ENCODE results near the gene ZSCAN9. TPM values are rescaled to one million over a fixed set of nuclear protein-coding genes. Genes with fewer than 3 reads are reported as not detected.

The ZSCAN9 gene
- total and polyA plus RNA-seq, 2 of the 13 experiments (the other 11 are each of a cell fraction or from before 2014, with no cell fraction given), result 14.6 to 17.8 TPM

DNA sequence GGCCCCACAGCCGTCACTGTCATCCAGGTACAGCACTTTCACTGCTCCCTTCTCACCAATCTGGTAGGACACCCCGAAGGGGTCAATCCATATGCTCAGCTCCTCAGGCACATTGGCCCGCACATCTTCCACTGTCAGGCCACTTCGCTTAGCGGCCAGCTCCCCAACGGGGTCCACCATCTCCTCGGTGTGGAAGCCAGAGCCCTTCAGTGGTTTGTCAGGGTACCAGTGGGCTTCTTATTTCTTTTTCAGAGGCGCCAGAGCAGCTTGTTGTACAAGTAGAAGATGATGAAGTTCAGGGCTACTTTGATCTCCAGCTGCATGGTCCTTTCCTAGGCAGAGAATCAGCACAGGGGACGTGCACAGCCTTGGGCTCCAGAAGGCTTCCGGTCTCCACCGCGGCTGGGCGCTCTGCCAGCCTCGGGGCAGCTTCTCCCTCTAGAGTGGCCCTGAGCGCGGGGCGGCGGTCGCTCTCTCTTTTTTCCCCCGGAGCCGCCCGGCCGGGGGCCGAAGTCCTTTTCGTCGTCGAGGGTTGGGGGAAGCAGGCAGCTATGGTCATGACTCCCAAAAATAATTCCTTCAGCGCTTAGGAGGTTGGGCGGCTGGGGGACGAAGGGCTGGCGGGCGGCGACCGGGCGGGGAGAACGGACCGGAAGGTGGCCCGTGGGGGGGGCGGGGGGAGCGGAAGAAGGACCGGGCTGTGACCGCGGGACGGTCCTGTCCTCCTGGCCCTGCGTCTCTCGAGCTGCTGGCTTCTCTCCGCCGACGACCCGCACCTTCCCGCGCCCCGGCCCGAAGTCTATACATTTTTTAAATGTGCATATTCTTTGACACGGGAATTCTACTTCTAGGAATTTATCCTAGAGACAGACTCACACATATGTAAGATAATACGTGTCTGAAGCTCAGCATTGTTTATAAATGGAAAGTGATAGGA, 6.5 kb upstream of the ZSCAN9 start (continued):
- TF ChIP-seq, protein P1, sequence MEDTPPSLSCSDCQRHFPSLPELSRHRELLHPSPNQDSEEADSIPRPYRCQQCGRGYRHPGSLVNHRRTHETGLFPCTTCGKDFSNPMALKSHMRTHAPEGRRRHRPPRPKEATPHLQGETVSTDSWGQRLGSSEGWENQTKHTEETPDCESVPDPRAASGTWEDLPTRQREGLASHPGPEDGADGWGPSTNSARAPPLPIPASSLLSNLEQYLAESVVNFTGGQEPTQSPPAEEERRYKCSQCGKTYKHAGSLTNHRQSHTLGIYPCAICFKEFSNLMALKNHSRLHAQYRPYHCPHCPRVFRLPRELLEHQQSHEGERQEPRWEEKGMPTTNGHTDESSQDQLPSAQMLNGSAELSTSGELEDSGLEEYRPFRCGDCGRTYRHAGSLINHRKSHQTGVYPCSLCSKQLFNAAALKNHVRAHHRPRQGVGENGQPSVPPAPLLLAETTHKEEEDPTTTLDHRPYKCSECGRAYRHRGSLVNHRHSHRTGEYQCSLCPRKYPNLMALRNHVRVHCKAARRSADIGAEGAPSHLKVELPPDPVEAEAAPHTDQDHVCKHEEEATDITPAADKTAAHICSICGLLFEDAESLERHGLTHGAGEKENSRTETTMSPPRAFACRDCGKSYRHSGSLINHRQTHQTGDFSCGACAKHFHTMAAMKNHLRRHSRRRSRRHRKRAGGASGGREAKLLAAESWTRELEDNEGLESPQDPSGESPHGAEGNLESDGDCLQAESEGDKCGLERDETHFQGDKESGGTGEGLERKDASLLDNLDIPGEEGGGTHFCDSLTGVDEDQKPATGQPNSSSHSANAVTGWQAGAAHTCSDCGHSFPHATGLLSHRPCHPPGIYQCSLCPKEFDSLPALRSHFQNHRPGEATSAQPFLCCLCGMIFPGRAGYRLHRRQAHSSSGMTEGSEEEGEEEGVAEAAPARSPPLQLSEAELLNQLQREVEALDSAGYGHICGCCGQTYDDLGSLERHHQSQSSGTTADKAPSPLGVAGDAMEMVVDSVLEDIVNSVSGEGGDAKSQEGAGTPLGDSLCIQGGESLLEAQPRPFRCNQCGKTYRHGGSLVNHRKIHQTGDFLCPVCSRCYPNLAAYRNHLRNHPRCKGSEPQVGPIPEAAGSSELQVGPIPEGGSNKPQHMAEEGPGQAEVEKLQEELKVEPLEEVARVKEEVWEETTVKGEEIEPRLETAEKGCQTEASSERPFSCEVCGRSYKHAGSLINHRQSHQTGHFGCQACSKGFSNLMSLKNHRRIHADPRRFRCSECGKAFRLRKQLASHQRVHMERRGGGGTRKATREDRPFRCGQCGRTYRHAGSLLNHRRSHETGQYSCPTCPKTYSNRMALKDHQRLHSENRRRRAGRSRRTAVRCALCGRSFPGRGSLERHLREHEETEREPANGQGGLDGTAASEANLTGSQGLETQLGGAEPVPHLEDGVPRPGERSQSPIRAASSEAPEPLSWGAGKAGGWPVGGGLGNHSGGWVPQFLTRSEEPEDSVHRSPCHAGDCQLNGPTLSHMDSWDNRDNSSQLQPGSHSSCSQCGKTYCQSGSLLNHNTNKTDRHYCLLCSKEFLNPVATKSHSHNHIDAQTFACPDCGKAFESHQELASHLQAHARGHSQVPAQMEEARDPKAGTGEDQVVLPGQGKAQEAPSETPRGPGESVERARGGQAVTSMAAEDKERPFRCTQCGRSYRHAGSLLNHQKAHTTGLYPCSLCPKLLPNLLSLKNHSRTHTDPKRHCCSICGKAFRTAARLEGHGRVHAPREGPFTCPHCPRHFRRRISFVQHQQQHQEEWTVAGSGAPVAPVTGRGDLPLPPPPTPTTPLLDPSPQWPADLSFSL (CRISPR knock-in tag; IDR thresholded peaks at IDR 0.05), result no peak; the same call in 1 of the 2 replicates
- TF ChIP-seq CHD2 (IDR thresholded peaks at IDR 0.05; ENCODE audit: low read depth, low read length) (no peak), MYC (CRISPR knock-in tag; IDR thresholded peaks at IDR 0.05; ENCODE audit: borderline replicate concordance) (peak; percentile 38), ZNF816 (CRISPR knock-in tag; IDR thresholded peaks at IDR 0.05; ENCODE audit: borderline replicate concordance) (peak; percentile 95), CC2D1A (CRISPR knock-in tag; IDR thresholded peaks at IDR 0.05) (no peak), KLF16 (CRISPR knock-in tag; IDR thresholded peaks at IDR 0.05) (0 out of 4 replicates have a peak, but pooled peaks of 1 of the 2 experiments have one; percentile 20), SIN3B (IDR thresholded peaks at IDR 0.05; ENCODE audit: low read length) (no peak), GPN1 (CRISPR knock-in tag; IDR thresholded peaks at IDR 0.05; ENCODE audit: borderline replicate concordance) (no peak), DR1 (CRISPR knock-in tag; IDR thresholded peaks at IDR 0.05) (no peak), SP1 (IDR thresholded peaks at IDR 0.05) (no peak), SP1 (CRISPR knock-in tag; IDR thresholded peaks at IDR 0.05) (no peak), GTF3A (CRISPR knock-in tag; conservative IDR thresholded peaks at IDR 0.05) (no peak), ZFYVE20 (CRISPR knock-in tag; IDR thresholded peaks at IDR 0.05; ENCODE audit: borderline replicate concordance, low read depth) (no peak), SYNCRIP (IDR thresholded peaks at IDR 0.05; ENCODE audit: insufficient read depth, low read depth, low read length) (no peak), CCAR2 (optimal IDR thresholded peaks at IDR 0.05; ENCODE audit: low read depth, low read length) (no peak), RFX3 (CRISPR knock-in tag; IDR thresholded peaks at IDR 0.05) (no peak)
- TF ChIP-seq, protein P2, sequence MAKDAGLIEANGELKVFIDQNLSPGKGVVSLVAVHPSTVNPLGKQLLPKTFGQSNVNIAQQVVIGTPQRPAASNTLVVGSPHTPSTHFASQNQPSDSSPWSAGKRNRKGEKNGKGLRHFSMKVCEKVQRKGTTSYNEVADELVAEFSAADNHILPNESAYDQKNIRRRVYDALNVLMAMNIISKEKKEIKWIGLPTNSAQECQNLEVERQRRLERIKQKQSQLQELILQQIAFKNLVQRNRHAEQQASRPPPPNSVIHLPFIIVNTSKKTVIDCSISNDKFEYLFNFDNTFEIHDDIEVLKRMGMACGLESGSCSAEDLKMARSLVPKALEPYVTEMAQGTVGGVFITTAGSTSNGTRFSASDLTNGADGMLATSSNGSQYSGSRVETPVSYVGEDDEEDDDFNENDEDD (CRISPR knock-in tag; IDR thresholded peaks at IDR 0.05; ENCODE audit: borderline replicate concordance), result peak; percentile 95
- TF ChIP-seq, protein P3, sequence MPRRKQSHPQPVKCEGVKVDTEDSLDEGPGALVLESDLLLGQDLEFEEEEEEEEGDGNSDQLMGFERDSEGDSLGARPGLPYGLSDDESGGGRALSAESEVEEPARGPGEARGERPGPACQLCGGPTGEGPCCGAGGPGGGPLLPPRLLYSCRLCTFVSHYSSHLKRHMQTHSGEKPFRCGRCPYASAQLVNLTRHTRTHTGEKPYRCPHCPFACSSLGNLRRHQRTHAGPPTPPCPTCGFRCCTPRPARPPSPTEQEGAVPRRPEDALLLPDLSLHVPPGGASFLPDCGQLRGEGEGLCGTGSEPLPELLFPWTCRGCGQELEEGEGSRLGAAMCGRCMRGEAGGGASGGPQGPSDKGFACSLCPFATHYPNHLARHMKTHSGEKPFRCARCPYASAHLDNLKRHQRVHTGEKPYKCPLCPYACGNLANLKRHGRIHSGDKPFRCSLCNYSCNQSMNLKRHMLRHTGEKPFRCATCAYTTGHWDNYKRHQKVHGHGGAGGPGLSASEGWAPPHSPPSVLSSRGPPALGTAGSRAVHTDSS (CRISPR knock-in tag; conservative IDR thresholded peaks at IDR 0.05), result no peak
